Spinal cord (tissue), 10 donors: ENCODE results near the gene SPATS1. TPM values are rescaled to one million over a fixed set of nuclear protein-coding genes. Genes with fewer than 3 reads are reported as not detected.
A peak's percentile ranks its signal among the peaks of the same experiment; 100 is the strongest.
"Not testable (repeated sequence)": the region's sequence is repeated elsewhere in the genome, so short reads cannot be mapped to it uniquely, and the experiment has no call there.

Experiments
- DNase-seq, 6 donors: peaks; one replicate each; pipeline versions ENCODE4 v3.0.0 to v3.0.0-alpha.2; 2013 to 2015; ENCODE audit warnings: low spot score in 6 of 6, low read depth in 4 of 6
- H3K27ac ChIP-seq: one replicate; pipeline ENCODE4 v1.5.1; 2013; ENCODE audit warnings: low read depth, low read length, control low read depth
- H3K27me3 ChIP-seq: one replicate; pipeline ENCODE4 v1.6.1; 2013; ENCODE audit warnings: low read length; ENCODE audit not compliant: control insufficient read depth, insufficient read depth
- H3K36me3 ChIP-seq: one replicate; pipeline ENCODE4 v1.6.1; 2013; ENCODE audit warnings: low read length; ENCODE audit not compliant: control insufficient read depth, insufficient read depth
- H3K4me1 ChIP-seq: one replicate; pipeline ENCODE4 v1.6.1; 2013; ENCODE audit warnings: low read length; ENCODE audit not compliant: control insufficient read depth, insufficient read depth
- H3K4me3 ChIP-seq: one replicate; pipeline ENCODE4 v1.5.1; 2013; ENCODE audit warnings: low read depth, low read length, control low read depth
- H3K9me3 ChIP-seq: one replicate; pipeline ENCODE4 v1.6.1; 2013; ENCODE audit warnings: low read length; ENCODE audit not compliant: control insufficient read depth, insufficient read depth
- WGBS: methylation state at CpG from one replicate; pipeline ENCODE4 v1.1.5; 2013; ENCODE audit warnings: missing lambda C conversion rate; ENCODE audit not compliant: insufficient coverage; 5-methylcytosine and 5-hydroxymethylcytosine counted together
- polyA plus RNA-seq, 2 donors: library from polyadenylated mRNA; unstranded; fragments of 120-200 nt; gene quantifications; one replicate each; pipeline ENCODE4 v1.2.1, GENCODE V29; 2013; ENCODE audit not compliant: insufficient read length in 2 of 2
- total RNA-seq, 2 donors: library from RNA; depleted of rRNA in 1 of 2; stranded (reverse); fragments of 120-200 nt in 1 of 2; fragments of >200 nt in 1 of 2; gene quantifications; one replicate each; pipeline versions ENCODE4 v1.2.3 to v1.2.4, GENCODE V29; 2013 to 2014
- donor health status: healthy.

SPATS1 gene
- total and polyA plus RNA-seq, 4 donors = 0.30 to 0.88 (median 0.54) TPM

- WGBS = 82% methylated on average over 5 of the region's 7 CpGs
Observed at GRCh38 chr6:44339763-44340625, 2.5 kb upstream of the SPATS1 start.

GRCh38 chr6:44341095-44341890 is 1.2 kb upstream of the SPATS1 start:
- H3K27ac ChIP-seq = no peak overlapping the region
- H3K9me3 ChIP-seq = no peaks in the 10 kb centered on the region
- WGBS = 48% methylated on average over 5 of the region's 8 CpGs

More at GRCh38 chr6:44339763-44340625, 2.5 kb upstream of the SPATS1 start:
- Histone ChIP-seq H3K9me3 (no peaks in the 10 kb centered on the region), H3K4me3 (no peak overlapping the region), H3K36me3 (peaks cover 2% of the 10 kb centered on the region), H3K4me1 (peaks cover 9% of the 10 kb centered on the region), H3K27me3 (peaks cover 14% of the 10 kb centered on the region), H3K27ac (no peak overlapping the region)
- DNase-seq = no peak

GRCh38 chr6:44342052-44342451 is 398 bp upstream of the SPATS1 start:
- H3K27ac ChIP-seq = no peak overlapping the region
- 72% methylated on average over 4 of the region's 6 CpGs for WGBS
- H3K27me3 ChIP-seq = peaks cover 16% of the 10 kb centered on the region
- H3K36me3 ChIP-seq = peaks cover 2% of the 10 kb centered on the region
- peak in 2 of 6 donors; percentile 33 to 53 for DNase-seq
- H3K4me3 ChIP-seq = no peak overlapping the region
- peaks cover 9% of the 10 kb centered on the region for H3K4me1 ChIP-seq
- no peaks in the 10 kb centered on the region for H3K9me3 ChIP-seq

More at GRCh38 chr6:44341095-44341890, 1.2 kb upstream of the SPATS1 start:
- Histone ChIP-seq H3K36me3 (peaks cover 2% of the 10 kb centered on the region), H3K4me3 (no peak overlapping the region), H3K27me3 (peaks cover 14% of the 10 kb centered on the region), H3K4me1 (peaks cover 9% of the 10 kb centered on the region)
- no peak for DNase-seq

GRCh38 chr6:44346818-44347217 is 4.4 kb downstream of the SPATS1 start:
- 100% methylated on average over 2 of the region's 4 CpGs for WGBS
- not testable (repeated sequence) for H3K9me3 ChIP-seq

GRCh38 chr6:44349904-44350649 is 7.6 kb downstream of the SPATS1 start:
- H3K27me3 ChIP-seq = peaks cover 2% of the 10 kb centered on the region
- H3K36me3 ChIP-seq = no peaks in the 10 kb centered on the region
- H3K4me1 ChIP-seq = no peaks in the 10 kb centered on the region
- H3K27ac ChIP-seq = no peak overlapping the region
- no peak for DNase-seq
- 73% methylated on average over 6 of the region's 6 CpGs for WGBS
- H3K4me3 ChIP-seq = no peak overlapping the region
- H3K9me3 ChIP-seq = no peaks in the 10 kb centered on the region

More at GRCh38 chr6:44346818-44347217, 4.4 kb downstream of the SPATS1 start:
- not testable (repeated sequence) for H3K36me3 ChIP-seq, H3K27ac ChIP-seq, H3K4me1 ChIP-seq, DNase-seq, H3K4me3 ChIP-seq
- H3K27me3 ChIP-seq = peaks cover 16% of the 10 kb centered on the region

- not testable (repeated sequence) for DNase-seq, H3K4me3 ChIP-seq, H3K27me3 ChIP-seq, H3K9me3 ChIP-seq, H3K36me3 ChIP-seq, H3K4me1 ChIP-seq, H3K27ac ChIP-seq
- WGBS = 100% methylated on average over 2 of the region's 4 CpGs
Observed at GRCh38 chr6:44350650-44350994, 8.2 kb downstream of the SPATS1 start.

- no peak overlapping the region for H3K27ac ChIP-seq
- H3K36me3 ChIP-seq = no peaks in the 10 kb centered on the region
- no peak overlapping the region for H3K4me3 ChIP-seq
- H3K9me3 ChIP-seq = no peaks in the 10 kb centered on the region
- 100% methylated on average over 2 of the region's 4 CpGs for WGBS
- no peaks in the 10 kb centered on the region for H3K4me1 ChIP-seq
- H3K27me3 ChIP-seq = no peaks in the 10 kb centered on the region
- no peak for DNase-seq
Observed at GRCh38 chr6:44352259-44352658, 9.8 kb downstream of the SPATS1 start.

- H3K27ac ChIP-seq = no peak overlapping the region
- H3K4me1 ChIP-seq = no peaks in the 10 kb centered on the region
- H3K36me3 ChIP-seq = no peaks in the 10 kb centered on the region
- DNase-seq = no peak
- H3K27me3 ChIP-seq = no peaks in the 10 kb centered on the region
- no peak overlapping the region for H3K4me3 ChIP-seq
- no CpG with 5 or more reads among the region's 2 CpGs for WGBS
- no peaks in the 10 kb centered on the region for H3K9me3 ChIP-seq
Observed at GRCh38 chr6:44353336-44353735, 10.9 kb downstream of the SPATS1 start.

- DNase-seq = no peak
- H3K9me3 ChIP-seq = no peaks in the 10 kb centered on the region
Observed at GRCh38 chr6:44355640-44356039, 13.2 kb downstream of the SPATS1 start.

More at GRCh38 chr6:44355640-44356039, 13.2 kb downstream of the SPATS1 start:
- no peaks in the 10 kb centered on the region for H3K36me3 ChIP-seq
- 91% methylated on average over 2 of the region's 4 CpGs for WGBS
- H3K27me3 ChIP-seq = no peaks in the 10 kb centered on the region
- H3K27ac ChIP-seq = no peak overlapping the region
- H3K4me1 ChIP-seq = no peaks in the 10 kb centered on the region
- H3K4me3 ChIP-seq = no peak overlapping the region
